ENCODE measurements around the gene UACA. TPM values are rescaled to one million over a fixed set of nuclear protein-coding genes. Genes with fewer than 3 reads are reported as not detected.
"Not testable (repeated sequence)": the region's sequence is repeated elsewhere in the genome, so short reads cannot be mapped to it uniquely, and the experiment has no call there.

The UACA gene
- total RNA-seq, 4 donors from 2014 or later = 101 to 192 (median 127) TPM

- in situ Hi-C loops (cut with MboI; ENCODE audit: low sequenced_read_pairs in 4 of 4) = no loop called here
Measured at GRCh38 chr15:70753101-70753829, 10.1 kb downstream of the UACA start.

GRCh38 chr15:70752193-70752635 lies 11.1 kb downstream of the UACA start:
- Histone ChIP-seq H3K27ac (peak overlapping the region; percentile 81 to 95 (median 91)), H3K4me3 (peak overlapping the region in 1 of 4 donors; percentile 11), H3K4me1 (peaks cover 66 to 88% of the 10 kb centered on the region in 2 donors), H3K27me3 (no peaks in the 10 kb centered on the region), H3K9me3 (no peaks in the 10 kb centered on the region), H3K36me3 (no peaks in the 10 kb centered on the region)
- peak; percentile 73 to 78 for DNase-seq
- in situ Hi-C loops (cut with MboI; ENCODE audit: low sequenced_read_pairs in 4 of 4) (no loop called here), intact Hi-C loops (cut with DNase I; ENCODE audit: low total_unique reads) (no loop called here)
- peak; percentile 88 to 95 for ATAC-seq
- TF ChIP-seq POLR2A (IDR thresholded peaks at IDR 0.05) = no peak
- TF ChIP-seq, protein P1, sequence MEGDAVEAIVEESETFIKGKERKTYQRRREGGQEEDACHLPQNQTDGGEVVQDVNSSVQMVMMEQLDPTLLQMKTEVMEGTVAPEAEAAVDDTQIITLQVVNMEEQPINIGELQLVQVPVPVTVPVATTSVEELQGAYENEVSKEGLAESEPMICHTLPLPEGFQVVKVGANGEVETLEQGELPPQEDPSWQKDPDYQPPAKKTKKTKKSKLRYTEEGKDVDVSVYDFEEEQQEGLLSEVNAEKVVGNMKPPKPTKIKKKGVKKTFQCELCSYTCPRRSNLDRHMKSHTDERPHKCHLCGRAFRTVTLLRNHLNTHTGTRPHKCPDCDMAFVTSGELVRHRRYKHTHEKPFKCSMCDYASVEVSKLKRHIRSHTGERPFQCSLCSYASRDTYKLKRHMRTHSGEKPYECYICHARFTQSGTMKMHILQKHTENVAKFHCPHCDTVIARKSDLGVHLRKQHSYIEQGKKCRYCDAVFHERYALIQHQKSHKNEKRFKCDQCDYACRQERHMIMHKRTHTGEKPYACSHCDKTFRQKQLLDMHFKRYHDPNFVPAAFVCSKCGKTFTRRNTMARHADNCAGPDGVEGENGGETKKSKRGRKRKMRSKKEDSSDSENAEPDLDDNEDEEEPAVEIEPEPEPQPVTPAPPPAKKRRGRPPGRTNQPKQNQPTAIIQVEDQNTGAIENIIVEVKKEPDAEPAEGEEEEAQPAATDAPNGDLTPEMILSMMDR (IDR thresholded peaks at IDR 0.05 in 4 of 5, conservative IDR thresholded peaks at IDR 0.05 in 1 of 5) = no peak

More at GRCh38 chr15:70753101-70753829, 10.1 kb downstream of the UACA start:
- DNase-seq = no peak
- no peak for ATAC-seq
- H3K4me1 ChIP-seq = peaks cover 58 to 92% of the 10 kb centered on the region in 2 donors
- no peak overlapping the region for H3K4me3 ChIP-seq
- peak overlapping the region; percentile 81 to 95 (median 91) for H3K27ac ChIP-seq
- no peaks in the 10 kb centered on the region for H3K36me3 ChIP-seq
- intact Hi-C loops (cut with DNase I; ENCODE audit: low total_unique reads) = no loop called here
- no peak for TF ChIP-seq POLR2A (IDR thresholded peaks at IDR 0.05)
- TF ChIP-seq, protein P1 (IDR thresholded peaks at IDR 0.05 in 4 of 5, conservative IDR thresholded peaks at IDR 0.05 in 1 of 5) = no peak
- no peaks in the 10 kb centered on the region for H3K27me3 ChIP-seq
- no peaks in the 10 kb centered on the region for H3K9me3 ChIP-seq

- Histone ChIP-seq H3K36me3 (no peaks in the 10 kb centered on the region), H3K27ac (peak overlapping the region; percentile 81 to 95 (median 91)), H3K4me3 (no peak overlapping the region), H3K9me3 (no peaks in the 10 kb centered on the region), H3K4me1 (peaks cover 66 to 76% of the 10 kb centered on the region in 2 donors), H3K27me3 (no peaks in the 10 kb centered on the region)
- no peak for DNase-seq
- no peak for ATAC-seq
- TF ChIP-seq POLR2A (IDR thresholded peaks at IDR 0.05) = no peak
- TF ChIP-seq, protein P1 (IDR thresholded peaks at IDR 0.05 in 4 of 5, conservative IDR thresholded peaks at IDR 0.05 in 1 of 5) = no peak
- intact Hi-C loops (cut with DNase I; ENCODE audit: low total_unique reads) = no loop called here
- in situ Hi-C loops (cut with MboI; ENCODE audit: low sequenced_read_pairs in 4 of 4) = no loop called here
Measured at GRCh38 chr15:70750203-70750869, 13.0 kb downstream of the UACA start.

- intact Hi-C loops (cut with DNase I; ENCODE audit: low total_unique reads) (no loop called here), in situ Hi-C loops (cut with MboI; ENCODE audit: low sequenced_read_pairs in 4 of 4) (no loop called here)
- Histone ChIP-seq H3K4me1 (peaks cover 63 to 76% of the 10 kb centered on the region in 2 donors), H3K27me3 (no peaks in the 10 kb centered on the region), H3K36me3 (no peaks in the 10 kb centered on the region), H3K4me3 (no peak overlapping the region), H3K9me3 (no peaks in the 10 kb centered on the region), H3K27ac (peak overlapping the region; percentile 60 to 95 (median 91))
- DNase-seq = peak; percentile 78 to 84
- TF ChIP-seq, protein P1 (IDR thresholded peaks at IDR 0.05 in 4 of 5, conservative IDR thresholded peaks at IDR 0.05 in 1 of 5) = no peak
- no peak for TF ChIP-seq POLR2A (IDR thresholded peaks at IDR 0.05)
- peak; percentile 76 for ATAC-seq
Measured at GRCh38 chr15:70748281-70748747, 15.0 kb downstream of the UACA start.

GRCh38 chr15:70746598-70746997 lies 16.8 kb downstream of the UACA start:
- ATAC-seq; intact Hi-C loops (cut with DNase I; ENCODE audit: low total_unique reads); H3K27me3 ChIP-seq; DNase-seq; H3K36me3 ChIP-seq; H3K9me3 ChIP-seq; H3K4me3 ChIP-seq; in situ Hi-C loops (cut with MboI; ENCODE audit: low sequenced_read_pairs in 4 of 4): not testable (repeated sequence)
- peak overlapping the region in 3 of 4 donors; percentile 91 to 95 (median 91) for H3K27ac ChIP-seq
- H3K4me1 ChIP-seq = peaks cover 63 to 76% of the 10 kb centered on the region in 2 donors
